ENCODE data around the gene STMN1. TPM values are rescaled to one million over a fixed set of nuclear protein-coding genes. Genes with fewer than 3 reads are reported as not detected.

The STMN1 gene
- total and polyA plus RNA-seq, 9 of the 15 experiments (the other 6 are each of a cell fraction or from before 2014, with no cell fraction given) = 269 to 2,153 (median 595) TPM

DNA sequence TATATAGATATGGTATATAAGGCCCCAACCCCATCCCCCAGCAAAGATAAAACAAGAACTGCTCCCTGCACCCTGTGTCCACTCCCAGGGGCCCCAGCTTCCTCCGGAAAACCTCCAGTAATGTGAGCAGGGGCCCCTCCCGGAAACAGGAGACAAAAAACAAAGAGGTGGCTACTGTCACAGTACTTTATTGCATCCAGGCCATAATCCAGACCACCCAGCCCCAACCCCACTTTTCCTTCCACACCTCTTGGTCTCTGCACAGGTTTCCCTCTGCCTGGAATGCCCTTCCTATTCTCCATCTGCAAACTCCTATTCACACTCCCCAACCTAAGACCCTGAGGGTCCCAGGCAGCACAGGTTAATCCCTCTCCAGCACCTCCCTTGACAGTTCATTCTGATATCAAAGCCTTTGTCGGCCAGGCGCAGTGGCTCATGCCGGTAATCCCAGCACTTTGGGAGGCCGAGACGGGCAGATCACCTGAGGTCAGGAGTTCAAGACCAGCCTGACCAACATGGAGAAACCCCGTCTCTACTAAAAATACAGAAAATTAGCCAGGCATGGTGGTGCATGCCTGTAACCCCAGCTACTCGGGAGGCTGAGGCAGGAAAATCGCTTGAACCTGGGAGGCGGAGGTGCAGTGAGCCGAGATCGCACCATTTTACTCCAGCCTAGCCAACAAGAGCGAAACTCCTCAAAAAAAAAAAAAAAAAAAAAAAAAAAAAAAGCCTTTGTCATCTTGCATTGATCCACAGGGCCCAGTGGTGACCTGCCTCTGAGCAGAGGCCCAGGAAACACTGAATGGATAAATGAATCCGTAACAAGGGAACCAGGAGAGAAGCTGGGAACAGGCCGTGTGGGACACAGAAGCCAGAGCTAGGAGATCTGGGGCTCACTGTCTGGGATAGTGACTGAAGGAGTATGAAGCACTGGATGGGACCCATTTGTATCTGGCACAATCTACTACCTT is 44.6 kb downstream of the STMN1 start (continued):
- TF ChIP-seq, protein P1, sequence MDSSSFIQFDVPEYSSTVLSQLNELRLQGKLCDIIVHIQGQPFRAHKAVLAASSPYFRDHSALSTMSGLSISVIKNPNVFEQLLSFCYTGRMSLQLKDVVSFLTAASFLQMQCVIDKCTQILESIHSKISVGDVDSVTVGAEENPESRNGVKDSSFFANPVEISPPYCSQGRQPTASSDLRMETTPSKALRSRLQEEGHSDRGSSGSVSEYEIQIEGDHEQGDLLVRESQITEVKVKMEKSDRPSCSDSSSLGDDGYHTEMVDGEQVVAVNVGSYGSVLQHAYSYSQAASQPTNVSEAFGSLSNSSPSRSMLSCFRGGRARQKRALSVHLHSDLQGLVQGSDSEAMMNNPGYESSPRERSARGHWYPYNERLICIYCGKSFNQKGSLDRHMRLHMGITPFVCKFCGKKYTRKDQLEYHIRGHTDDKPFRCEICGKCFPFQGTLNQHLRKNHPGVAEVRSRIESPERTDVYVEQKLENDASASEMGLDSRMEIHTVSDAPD (CRISPR knock-in tag; IDR thresholded peaks at IDR 0.05) = no peak
- no peak; the same call in 1 of the 2 replicates for TF ChIP-seq THRAP3 (IDR thresholded peaks at IDR 0.05; ENCODE audit: borderline replicate concordance)
- peak; percentile 61 for TF ChIP-seq PHF20 (IDR thresholded peaks at IDR 0.05; ENCODE audit: partially characterized antibody)
- TF ChIP-seq CREBBP (IDR thresholded peaks at IDR 0.05; ENCODE audit: low read depth, low read length) = no peak
- TF ChIP-seq CC2D1A (IDR thresholded peaks at IDR 0.05) = 0 out of 2 replicates have a peak, but pooled peaks have one; percentile 13
- TF ChIP-seq, protein P2, sequence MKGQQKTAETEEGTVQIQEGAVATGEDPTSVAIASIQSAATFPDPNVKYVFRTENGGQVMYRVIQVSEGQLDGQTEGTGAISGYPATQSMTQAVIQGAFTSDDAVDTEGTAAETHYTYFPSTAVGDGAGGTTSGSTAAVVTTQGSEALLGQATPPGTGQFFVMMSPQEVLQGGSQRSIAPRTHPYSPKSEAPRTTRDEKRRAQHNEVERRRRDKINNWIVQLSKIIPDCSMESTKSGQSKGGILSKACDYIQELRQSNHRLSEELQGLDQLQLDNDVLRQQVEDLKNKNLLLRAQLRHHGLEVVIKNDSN (CRISPR knock-in tag; IDR thresholded peaks at IDR 0.05) = no peak
- TF ChIP-seq, protein P3, sequence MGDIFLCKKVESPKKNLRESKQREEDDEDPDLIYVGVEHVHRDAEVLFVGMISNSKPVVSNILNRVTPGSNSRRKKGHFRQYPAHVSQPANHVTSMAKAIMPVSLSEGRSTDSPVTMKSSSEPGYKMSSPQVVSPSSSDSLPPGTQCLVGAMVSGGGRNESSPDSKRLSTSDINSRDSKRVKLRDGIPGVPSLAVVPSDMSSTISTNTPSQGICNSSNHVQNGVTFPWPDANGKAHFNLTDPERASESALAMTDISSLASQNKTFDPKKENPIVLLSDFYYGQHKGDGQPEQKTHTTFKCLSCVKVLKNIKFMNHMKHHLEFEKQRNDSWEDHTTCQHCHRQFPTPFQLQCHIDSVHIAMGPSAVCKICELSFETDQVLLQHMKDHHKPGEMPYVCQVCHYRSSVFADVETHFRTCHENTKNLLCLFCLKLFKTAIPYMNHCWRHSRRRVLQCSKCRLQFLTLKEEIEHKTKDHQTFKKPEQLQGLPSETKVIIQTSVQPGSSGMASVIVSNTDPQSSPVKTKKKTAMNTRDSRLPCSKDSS (IDR thresholded peaks at IDR 0.05; ENCODE audit: low read depth, partially characterized antibody) = no peak
- peak; percentile 59 for TF ChIP-seq SMARCA5 (IDR thresholded peaks at IDR 0.05)
- TF ChIP-seq TAF9B (IDR thresholded peaks at IDR 0.05; ENCODE audit: partially characterized antibody) = no peak
- TF ChIP-seq, protein P4, sequence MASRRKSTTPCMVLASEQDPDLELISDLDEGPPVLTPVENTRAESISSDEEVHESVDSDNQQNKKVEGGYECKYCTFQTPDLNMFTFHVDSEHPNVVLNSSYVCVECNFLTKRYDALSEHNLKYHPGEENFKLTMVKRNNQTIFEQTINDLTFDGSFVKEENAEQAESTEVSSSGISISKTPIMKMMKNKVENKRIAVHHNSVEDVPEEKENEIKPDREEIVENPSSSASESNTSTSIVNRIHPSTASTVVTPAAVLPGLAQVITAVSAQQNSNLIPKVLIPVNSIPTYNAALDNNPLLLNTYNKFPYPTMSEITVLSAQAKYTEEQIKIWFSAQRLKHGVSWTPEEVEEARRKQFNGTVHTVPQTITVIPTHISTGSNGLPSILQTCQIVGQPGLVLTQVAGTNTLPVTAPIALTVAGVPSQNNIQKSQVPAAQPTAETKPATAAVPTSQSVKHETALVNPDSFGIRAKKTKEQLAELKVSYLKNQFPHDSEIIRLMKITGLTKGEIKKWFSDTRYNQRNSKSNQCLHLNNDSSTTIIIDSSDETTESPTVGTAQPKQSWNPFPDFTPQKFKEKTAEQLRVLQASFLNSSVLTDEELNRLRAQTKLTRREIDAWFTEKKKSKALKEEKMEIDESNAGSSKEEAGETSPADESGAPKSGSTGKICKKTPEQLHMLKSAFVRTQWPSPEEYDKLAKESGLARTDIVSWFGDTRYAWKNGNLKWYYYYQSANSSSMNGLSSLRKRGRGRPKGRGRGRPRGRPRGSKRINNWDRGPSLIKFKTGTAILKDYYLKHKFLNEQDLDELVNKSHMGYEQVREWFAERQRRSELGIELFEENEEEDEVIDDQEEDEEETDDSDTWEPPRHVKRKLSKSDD (conservative IDR thresholded peaks at IDR 0.05; ENCODE audit: low read length) = no peak
- TF ChIP-seq NFXL1 (CRISPR knock-in tag; IDR thresholded peaks at IDR 0.05) = no peak
- no peak for TF ChIP-seq EWSR1 (IDR thresholded peaks at IDR 0.05; ENCODE audit: borderline replicate concordance, low read depth, partially characterized antibody)
- TF ChIP-seq TAF7 (tag; IDR thresholded peaks at IDR 0.05) = 0 out of 2 replicates have a peak, but pooled peaks have one; percentile 10
- peak; percentile 35 for TF ChIP-seq TBP (optimal IDR thresholded peaks at IDR 0.05; ENCODE audit: low read depth, low read length)
- TF ChIP-seq ZNF668 (CRISPR knock-in tag; IDR thresholded peaks at IDR 0.05) = no peak
- no peak for TF ChIP-seq SRSF1 (IDR thresholded peaks at IDR 0.05; ENCODE audit: low read depth, low read length)
- TF ChIP-seq, protein P5, sequence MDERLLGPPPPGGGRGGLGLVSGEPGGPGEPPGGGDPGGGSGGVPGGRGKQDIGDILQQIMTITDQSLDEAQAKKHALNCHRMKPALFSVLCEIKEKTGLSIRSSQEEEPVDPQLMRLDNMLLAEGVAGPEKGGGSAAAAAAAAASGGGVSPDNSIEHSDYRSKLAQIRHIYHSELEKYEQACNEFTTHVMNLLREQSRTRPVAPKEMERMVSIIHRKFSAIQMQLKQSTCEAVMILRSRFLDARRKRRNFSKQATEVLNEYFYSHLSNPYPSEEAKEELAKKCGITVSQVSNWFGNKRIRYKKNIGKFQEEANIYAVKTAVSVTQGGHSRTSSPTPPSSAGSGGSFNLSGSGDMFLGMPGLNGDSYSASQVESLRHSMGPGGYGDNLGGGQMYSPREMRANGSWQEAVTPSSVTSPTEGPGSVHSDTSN (CRISPR knock-in tag; IDR thresholded peaks at IDR 0.05; ENCODE audit: low read depth) = no peak
- TF ChIP-seq, protein P5 (tag; conservative IDR thresholded peaks at IDR 0.05; ENCODE audit: low read depth) = peak; percentile 36; the same call in 1 of the 2 replicates
